ENCODE data around the gene DTX4. TPM values are rescaled to one million over a fixed set of nuclear protein-coding genes. Genes with fewer than 3 reads are reported as not detected.

The DTX4 gene
- 0.32 and 0.52 TPM in 2 replicates for total RNA-seq

GRCh38 chr11:59171508-59172322 is at the start of gene DTX4:
Gene DTX4 (plus strand): TSS chr11:59172132. CDS start chr11:59172596, 464 bp downstream.

GRCh38 chr11:59142530-59143507 is 29.1 kb upstream of the DTX4 start, which contains the start of gene FAM111A:
Gene FAM111A (plus strand): TSS chr11:59142856. CDS start chr11:59148873, 6,017 bp downstream.

GRCh38 chr11:59212744-59213631 is 41.1 kb downstream of the DTX4 start, which contains the start of gene MPEG1:
Gene MPEG1 (minus strand): TSS chr11:59212927. CDS start chr11:59212865, 62 bp downstream.

Small RNAs within 50 kb of the gene (small RNA-seq; reads per million reads assigned to genes)
- gene RN7SL42P: not detected

Other genes with a start within 250 kb of the DTX4 start
- gene GLYATL1, start 232.6 kb upstream of the DTX4 start, total RNA-seq: 0.13 and 0.43 TPM in 2 replicates
- gene GLYATL1B, start 85.8 kb upstream of the DTX4 start, total RNA-seq: not detected in 2 replicates
- 3.8 and 10.6 TPM in 2 replicates for gene FAM111B, start 64.9 kb upstream of the DTX4 start, total RNA-seq
- 49.5 and 67.5 TPM in 2 replicates for gene FAM111A, start 29.3 kb upstream of the DTX4 start, total RNA-seq
- gene MPEG1, start 40.8 kb downstream of the DTX4 start, total RNA-seq: not detected in 2 replicates
- not detected in 2 replicates for gene OR5AN1, start 186.8 kb downstream of the DTX4 start, total RNA-seq

Data from articular chondrocyte of knee joint (primary cell).